Bone marrow (tissue), 2 donors: ENCODE measurements around the gene TNFRSF19.

ENCODE experiments used
- DNase-seq, 2 donors: peaks; one replicate each; lab custom pipeline; 2025; lab: John Stamatoyannopoulos, UW

The TNFRSF19 gene

GRCh38 chr13:23628765-23629565 is 58.8 kb downstream of the TNFRSF19 start:
- no peak for DNase-seq

- DNase-seq: no peak
These were observed 59.5 kb downstream of the TNFRSF19 start for GRCh38 chr13:23629566-23630272.

DNA sequence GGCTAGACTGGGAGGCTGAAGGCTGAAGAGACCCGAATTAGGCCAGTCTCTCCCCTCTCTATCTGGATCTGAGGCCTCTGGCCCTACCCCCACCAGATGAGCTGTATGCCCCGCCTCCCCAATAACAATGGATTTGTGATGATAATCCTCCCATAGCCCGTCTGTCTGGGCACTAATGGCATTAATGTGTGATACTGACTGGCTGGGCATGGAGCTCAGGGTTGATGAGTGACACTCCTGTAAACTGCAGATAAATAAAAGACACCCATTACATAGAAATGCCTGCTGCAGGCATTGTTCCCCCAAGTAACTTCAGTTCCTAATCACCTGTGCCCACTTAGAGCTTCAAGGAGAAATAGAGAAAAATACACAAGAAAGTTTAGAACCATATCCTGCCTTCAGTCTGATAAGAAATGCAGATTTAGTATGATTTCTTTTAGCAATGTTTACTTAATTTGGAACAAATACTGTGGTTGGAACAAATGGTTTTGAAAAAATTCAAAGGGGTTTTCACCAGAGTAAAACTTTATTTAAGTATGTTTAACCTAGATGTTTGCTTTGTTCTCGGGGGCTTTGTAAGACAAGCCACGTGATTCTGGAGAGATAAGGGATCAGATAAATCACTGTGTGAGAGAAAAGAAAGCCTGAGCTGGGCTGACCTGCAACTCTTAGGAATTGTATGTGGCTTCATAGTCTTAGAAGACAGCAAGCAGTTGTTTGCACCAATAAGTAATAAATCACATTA is 60.3 kb downstream of the TNFRSF19 start:
- DNase-seq: no peak

DNA sequence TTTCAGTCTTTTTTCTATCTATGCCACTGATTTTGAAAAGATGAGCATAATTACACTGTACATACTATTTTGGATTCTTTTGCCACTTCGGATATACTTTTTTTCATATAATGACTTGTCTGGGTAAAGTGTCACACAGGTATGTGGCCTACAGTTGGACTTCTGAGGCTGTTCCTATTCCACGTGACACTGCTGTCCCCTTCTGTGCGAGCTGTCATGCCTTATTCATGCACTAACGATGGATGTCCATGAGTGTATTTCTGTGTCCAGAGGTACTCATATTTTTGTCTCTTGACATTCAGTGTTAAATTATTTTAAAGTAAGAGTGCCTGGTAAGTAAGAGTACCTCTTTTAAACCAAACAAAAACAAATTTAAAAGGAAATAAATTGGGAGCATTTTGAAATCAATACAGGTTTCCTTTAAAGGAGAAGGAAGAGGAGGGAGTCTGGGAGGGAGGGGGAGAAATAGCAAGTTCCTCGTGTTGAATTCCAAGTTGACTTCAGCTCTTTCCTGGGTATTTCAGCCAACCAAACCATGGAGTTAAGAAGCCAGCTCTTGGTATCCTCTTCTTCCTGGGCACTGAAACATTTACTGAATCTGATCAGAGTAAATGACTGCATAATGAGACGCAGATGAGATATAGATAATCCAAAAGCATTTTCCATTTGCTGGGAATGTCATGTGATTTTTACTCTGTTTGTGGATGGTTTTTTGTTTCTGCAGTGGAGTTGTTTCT is 61.3 kb downstream of the TNFRSF19 start:
- no peak for DNase-seq

GRCh38 chr13:23632048-23632582 is 61.9 kb downstream of the TNFRSF19 start:
- no peak for DNase-seq

DNA sequence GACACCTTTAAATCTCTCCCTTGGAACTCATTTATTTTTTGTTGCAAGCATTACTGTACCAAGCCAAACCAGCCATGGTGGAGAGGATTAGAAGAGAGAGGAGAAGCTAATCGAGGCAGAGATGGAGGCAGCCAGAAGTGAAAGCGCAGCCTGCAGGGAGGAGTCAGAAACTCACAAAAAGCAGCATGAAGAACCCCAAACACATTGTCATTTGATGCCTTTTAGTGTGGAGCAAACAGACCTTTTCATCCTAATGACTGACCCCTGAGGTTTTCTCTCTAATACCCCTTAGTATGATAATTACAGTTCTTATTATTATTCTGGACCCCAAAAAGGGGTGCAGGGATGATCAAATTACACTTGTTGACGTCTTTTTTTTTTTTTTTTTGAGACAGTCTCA is 62.5 kb downstream of the TNFRSF19 start:
- no peak for DNase-seq

DNA sequence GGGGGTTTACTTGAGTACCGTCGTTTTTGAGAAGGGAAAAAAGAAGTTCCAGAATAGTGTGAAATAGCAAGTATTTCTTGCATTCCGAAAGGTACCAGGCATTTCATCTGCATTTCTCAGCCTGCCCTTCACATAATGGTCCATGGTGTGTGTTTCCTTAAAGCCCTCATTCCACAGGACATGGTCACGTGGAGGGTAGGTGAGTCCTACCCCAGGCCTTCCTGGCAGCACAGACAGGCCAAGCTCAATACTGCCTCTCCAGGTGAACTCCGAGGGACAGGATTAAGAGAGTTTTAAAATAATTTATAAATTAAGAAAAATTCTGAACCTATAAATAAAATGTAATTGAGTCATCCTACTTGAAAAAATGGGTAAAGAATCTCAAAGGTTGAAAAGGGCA is 64.7 kb downstream of the TNFRSF19 start:
- DNase-seq: no peak

- DNase-seq: no peak
These were observed 66.1 kb downstream of the TNFRSF19 start for GRCh38 chr13:23636360-23636759.

DNA sequence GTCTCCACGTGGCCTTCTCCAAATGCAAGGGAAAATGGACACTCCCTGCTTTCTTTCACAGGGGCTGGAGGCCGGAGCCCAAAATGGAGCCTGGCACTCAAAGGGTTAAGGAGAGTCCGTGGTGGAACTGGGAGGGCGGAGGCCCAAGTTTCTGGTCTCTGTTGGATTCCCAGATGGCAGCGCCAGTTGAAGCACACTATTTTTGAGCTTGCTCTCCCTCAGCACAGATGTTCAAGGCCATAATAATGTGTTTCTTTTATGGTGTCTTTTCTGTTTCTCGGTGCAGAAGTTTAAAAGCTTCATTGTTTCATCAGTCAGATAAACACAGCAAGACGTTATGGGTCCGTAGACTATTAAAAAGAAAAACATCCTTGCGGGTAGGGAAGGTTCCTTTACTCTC is 67.6 kb downstream of the TNFRSF19 start:
- DNase-seq: no peak

DNA sequence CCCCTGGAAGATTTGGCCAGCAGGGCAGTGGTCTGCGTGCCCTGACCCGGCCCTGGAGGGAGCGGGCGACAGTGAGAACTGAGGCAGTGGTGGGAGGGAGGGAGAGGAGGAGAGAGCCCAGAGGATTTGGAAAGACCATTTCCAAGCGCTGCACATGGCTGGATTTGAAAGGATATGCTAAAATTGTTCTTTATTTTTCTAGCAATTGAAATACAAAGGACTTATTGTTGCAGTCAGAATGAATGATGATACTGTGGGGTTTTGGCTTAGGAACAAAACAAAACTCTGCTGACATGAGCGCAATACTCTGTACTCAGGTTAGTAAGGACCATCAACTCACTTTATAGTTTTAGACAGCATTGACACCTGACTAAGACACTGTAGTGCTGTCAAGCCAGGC is 69.5 kb downstream of the TNFRSF19 start:
- DNase-seq: no peak

GRCh38 chr13:23642110-23642509 is 71.9 kb downstream of the TNFRSF19 start:
- no peak for DNase-seq

DNA sequence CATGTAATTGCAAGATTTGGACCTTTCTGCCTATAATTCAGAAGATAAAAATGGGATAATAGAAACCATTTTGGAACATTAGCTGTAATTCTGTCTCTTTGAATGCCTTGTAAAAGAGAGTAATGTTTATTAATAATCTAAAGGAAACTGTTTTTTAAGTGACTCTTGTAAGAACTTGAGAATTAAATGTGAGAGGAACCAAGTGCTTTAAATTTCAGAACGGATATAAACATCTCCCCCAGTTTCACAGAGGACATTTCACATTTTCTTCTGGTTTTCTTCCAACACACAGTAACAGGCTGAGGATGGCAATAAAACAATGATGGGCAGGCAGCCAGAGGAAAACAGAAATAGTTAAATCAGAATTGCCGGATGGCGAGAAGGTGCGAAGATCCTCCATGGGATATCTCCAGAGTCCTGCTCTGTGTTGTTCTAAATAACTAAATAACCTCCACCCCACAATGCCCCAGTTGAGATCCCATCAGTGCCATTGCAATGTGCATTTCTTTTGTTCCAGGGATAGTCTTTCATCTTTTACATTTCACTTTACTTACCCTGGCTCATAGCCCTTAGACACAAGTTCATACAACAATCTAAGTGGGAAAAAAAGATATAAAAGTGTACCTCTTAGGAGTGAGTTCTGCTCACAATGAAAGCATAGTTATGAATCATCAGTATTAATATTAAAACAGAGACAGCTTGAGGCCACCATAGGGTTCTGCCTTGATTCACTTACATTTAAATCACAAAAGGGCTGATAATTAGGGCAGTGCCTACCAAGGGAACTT is 73.3 kb downstream of the TNFRSF19 start:
- DNase-seq: no peak

GRCh38 chr13:23644126-23644419 is 73.9 kb downstream of the TNFRSF19 start:
- no peak for DNase-seq

- no peak for DNase-seq
These were observed 74.4 kb downstream of the TNFRSF19 start for GRCh38 chr13:23644527-23645138.

- no peak for DNase-seq
These were observed 75.6 kb downstream of the TNFRSF19 start for GRCh38 chr13:23645851-23646250.

GRCh38 chr13:23651439-23651838 is 81.2 kb downstream of the TNFRSF19 start:
- DNase-seq: no peak

- DNase-seq: no peak
These were observed 81.7 kb downstream of the TNFRSF19 start for GRCh38 chr13:23651887-23652286.

DNA sequence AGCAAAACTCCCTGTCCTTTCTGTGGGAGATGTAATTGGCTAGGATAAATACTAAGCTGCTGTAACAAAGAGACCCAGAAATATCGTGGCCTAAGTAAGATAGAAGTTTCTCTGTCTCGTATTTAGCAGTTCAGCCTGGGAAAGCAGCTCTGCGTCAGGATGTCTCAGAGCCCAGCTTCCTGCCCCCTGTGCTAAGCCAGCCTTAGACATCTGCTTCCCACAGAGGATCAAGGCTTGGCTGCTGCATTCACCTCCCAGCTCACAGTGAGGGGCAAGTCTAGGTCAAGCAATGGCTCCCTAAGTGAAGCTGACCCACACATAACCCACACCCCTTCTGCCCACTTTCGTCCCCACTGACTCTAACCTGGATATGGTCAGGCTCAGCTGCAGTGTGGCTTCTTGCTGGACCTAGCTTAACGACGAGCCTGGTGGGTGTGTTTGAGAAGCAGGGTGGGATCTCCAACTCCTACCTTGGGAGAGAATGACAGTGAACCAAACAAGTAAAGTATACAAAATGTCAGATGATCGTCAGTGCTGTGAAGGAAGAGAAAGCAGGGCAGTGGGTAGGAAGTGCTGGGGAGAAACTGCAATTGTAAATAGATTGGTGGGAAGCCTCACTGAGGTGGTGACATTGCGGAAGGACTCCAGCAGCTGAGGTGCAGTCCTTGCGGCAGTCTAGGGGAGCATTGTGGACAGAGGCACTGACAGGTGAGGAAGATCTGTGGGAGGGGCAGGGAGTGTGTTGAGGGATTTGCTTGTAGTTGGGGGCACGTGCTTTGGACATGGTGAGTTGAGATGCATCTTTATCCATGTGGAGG is 82.9 kb downstream of the TNFRSF19 start:
- DNase-seq: no peak

GRCh38 chr13:23654111-23655110 is 84.2 kb downstream of the TNFRSF19 start:
- DNase-seq: no peak
